Activated CD8-positive, alpha-beta memory T cell treated with anti-CD3 and anti-CD28 coated beads, Interleukin-2, amount 50 U/mL, for 48 hours (primary cell): ENCODE results near the gene RPL41.
"Not testable (repeated sequence)": the region's sequence is repeated elsewhere in the genome, so short reads cannot be mapped to it uniquely, and the experiment has no call there.

Experiments used
- DNase-seq: peaks from one replicate; pipeline ENCODE4 v3.0.0-alpha.2; 2020

RPL41 gene

DNA sequence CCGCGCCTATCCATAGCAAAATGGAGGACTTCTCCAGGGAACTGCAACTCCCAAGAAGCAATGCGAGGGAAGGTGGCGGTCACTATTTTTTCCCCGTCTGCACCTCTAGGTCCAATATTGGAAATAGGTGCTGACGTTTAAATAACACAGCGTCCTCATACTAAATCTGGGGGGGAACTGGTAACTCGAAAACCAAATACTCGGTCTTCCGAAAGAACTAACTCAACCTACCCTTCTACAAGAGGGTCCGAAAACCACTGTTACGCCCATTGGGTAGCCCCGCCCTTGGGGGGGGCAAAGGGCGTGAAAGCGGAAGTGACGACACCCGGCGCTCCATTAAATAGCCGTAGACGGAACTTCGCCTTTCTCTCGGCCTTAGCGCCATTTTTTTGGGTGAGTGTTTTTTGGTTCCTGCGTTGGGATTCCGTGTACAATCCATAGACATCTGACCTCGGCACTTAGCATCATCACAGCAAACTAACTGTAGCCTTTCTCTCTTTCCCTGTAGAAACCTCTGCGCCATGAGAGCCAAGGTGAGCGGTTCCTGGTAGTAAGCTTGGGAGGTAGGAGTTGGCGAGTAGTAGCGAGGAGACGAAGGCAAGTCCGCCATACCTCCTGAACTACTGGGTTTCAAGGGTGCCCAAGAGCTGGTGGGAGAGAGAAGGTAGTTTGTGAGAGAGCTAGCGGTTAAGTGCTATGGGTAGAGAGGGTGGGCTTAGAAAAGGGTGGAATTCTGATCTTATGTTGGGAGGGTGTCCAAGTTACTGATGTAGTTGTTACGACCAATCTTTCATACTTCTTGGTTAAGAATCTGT lies at the start of gene RPL41:
TSS of gene RPL41 (plus strand) at position 367 of the 815 bp plus-strand sequence.
- DNase-seq, result peak; percentile 97

DNA sequence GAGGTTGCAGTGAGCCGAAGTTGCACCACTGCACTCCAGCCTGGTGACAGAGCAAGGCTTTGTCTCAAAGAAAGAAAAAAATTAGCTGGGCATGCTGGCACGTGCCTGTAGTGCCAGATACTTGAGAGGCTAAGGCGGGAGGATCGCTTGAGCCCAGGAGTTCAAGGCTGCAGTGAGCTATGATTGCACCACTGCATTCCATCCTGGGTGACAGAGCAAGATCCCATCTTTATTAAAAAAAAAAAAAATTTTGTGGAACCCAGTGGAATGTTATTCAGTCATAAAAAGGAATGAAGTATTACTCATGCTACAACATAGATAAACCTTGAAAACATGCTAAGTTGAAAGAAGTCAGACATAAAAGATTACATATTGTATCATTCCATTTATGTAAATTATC lies 44.8 kb upstream of the RPL41 start:
- DNase-seq, result no peak

DNA sequence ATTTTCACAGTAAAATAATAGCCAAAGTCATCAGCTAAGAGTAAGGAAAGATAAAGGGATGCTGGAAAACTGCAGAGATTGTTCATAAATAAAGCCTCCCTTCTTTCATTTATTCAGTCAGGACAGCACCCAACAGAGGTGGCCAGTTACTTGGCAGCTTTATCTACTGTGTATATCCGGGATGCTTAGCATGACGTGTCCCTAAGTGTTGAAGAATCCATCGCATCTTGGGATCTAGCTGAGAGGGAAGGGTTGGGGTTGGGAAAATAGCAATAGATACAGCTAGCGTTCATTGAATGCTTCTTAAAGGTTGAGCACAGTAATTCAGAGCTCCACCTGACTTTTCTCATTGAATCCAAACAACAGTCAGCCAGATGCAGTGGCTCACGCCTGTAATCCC lies 42.0 kb upstream of the RPL41 start:
- no peak for DNase-seq

DNA sequence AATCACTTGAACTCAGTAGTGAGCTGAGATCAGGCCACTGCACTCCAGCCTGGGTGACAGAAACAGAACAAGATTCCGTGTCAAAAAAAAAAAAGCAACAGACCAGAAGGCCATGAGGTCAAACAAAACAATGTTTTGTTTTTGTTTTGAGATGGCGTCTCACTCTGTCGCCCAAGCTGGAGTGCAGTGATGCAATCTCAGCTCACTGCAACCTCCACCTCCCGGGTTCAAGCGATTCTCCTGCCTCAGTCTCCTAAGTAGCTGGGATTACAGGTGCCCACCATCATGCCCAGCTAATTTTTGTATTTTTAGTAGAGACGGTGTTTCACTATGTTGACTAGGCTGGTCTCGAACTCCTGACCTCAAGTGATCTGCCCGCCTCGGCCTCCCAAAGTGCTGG lies 38.5 kb upstream of the RPL41 start:
- DNase-seq, result not testable (repeated sequence)

DNA sequence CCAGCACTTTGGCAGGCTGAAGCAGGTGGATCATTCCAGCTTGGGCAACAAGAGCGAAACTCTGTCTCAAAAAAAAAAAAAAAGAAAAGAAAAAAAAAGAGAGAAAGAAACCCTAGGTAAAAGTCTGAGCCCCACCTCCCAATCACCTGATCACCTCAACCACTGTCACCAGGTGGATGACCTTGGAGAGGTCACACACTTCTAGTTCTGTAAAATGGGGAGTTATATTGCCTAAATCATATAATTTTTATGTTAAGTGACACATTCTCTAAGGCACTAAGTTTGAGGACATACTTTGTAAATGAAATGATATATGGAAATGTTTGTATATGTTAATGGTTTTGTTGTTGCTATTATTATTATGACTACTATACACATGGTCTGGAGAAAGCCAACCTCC lies 38.0 kb upstream of the RPL41 start:
- DNase-seq, result no peak

DNA sequence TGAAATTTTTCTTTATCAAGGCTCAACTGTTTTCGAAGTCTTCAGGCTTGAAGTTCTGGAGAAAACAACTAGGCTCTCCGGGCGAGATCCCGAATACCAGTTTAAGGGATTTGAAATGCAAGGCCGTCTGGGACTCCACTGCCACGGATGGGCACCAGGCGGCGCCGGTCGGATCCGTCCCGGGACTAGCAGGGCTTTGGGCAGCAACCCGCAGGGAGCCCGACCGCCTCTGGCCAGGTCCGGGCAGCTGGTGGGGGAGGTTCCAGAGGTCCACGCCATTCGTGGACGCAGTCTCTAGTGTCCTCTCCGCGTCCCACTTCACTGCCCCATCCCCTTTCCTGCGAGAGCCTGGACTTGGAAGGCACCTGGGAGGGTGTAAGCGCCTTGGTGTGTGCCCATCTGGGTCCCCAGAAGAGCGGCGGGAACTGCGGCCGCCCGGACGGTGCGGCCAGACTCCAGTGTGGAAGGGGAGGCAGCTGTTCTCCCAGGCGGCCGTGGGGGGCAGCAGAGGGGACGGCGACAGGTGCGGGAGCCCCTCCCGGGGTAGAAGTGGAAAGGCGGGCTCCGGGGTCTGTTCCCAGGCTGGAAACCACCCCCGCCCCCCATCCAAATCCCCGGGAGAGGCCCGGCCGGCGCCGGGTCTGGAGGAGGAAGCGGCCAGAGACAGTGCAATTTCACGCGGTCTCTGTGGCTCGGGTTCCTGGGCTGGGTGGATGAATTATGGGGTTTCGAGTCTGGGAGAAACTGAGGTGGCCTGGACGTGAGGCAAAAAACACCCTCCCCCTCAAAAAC lies 37.3 kb upstream of the RPL41 start:
- peak; percentile 78 for DNase-seq

DNA sequence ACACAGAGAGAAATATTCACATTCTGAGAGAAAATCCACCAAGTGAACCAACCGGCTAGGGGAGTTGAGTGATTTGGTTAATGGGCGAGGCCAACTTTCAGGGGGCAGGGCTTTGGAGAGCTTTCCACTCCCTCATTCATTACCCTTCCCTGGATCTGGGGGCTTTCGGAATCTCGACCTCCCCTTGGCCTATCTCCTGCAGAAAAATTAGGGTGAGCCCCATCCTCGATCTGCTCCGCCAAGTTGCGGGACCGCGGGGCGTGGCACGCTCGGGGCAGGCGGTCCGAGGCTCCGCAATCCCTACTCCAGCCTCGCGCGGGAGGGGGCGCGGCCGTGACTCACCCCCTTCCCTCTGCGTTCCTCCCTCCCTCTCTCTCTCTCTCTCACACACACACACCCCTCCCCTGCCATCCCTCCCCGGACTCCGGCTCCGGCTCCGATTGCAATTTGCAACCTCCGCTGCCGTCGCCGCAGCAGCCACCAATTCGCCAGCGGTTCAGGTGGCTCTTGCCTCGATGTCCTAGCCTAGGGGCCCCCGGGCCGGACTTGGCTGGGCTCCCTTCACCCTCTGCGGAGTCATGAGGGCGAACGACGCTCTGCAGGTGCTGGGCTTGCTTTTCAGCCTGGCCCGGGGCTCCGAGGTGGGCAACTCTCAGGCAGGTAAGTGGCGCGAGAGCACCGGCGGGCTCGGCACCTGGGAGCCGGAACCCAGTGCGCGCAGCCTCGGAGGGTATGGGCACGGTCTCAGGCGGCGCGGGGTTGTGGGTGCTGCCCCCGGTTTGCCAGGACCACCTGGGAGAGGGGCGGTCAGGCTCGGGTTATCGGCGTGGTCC lies 36.5 kb upstream of the RPL41 start, which contains the start of gene ERBB3:
TSS of gene ERBB3 (plus strand) at position 443 of the 833 bp plus-strand sequence. CDS start at position 579, 136 bp downstream.
- DNase-seq, result peak; percentile 79

DNA sequence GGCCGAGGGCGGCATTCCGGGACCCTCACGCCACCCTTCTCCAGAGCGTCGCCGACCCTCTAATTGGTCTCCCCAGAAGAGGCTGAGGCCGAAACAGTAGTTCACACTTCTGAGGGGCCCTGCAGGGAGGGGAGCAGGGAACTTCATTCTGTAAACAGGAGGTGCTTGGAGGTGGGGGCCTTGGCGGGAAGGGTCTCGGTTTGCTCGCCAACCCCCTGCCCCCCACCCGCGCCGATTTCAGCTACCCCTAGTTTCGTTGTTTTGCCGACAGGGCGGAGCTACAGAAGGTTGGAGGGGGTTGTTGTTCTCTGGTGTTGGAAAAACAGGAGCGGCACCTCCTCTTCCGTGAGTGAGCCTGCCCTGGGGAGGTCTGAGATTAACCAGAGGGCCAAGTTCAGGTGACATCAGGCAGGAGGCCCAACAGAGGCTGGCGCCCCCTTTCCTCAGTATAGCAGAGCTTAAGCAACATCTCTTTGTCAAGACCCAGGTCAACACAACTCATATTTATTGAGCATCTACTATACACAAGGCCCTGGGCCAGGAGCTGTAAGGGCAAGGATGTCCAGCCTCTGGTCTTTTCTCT lies 35.8 kb upstream of the RPL41 start:
- no peak for DNase-seq

DNA sequence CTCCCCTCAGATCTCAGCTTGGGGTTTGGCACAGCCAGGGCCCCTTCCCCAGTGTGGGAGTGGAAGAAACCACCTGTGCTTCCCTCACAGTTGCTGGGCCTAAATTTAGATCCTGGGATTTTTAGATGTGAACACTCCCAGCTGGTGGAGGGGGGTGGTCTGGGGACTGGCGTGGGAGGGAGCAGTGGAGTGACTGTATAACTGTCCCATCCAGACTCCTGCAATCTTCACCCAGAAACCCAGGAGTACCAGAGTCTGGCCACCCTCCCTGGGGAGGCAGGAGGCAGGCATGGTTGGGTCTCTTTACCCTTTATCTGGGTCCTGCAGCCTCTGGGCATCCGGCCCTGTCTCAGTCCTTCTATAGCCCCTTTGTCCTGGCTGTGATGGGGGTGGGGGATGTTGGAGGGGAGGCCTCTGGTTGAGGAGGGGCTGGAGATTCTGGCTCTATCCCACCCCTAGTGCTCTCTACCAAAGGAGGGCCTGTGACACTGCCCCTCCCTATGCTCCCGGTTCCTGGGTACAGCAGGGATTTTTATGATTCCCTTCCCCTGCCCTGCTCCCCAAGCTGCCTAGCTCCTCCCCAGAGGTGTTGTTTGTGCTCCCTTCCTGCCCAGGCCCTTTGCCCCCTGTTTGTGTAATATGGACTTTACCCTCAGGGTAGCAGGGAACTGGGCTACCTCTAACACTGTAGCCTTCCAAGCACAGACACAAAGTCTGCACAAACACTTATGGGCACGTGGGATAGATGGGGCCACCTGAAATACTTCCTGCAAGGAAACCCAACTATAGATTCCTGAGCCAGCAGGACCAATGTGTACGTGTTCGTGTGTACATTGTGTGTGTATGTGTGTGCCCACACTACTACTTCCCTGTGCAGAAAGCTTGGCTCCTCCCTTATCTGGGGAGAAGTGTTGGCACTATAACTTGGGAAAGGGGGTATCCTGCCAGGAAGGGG lies 34.8 kb upstream of the RPL41 start:
- DNase-seq, result no peak

DNA sequence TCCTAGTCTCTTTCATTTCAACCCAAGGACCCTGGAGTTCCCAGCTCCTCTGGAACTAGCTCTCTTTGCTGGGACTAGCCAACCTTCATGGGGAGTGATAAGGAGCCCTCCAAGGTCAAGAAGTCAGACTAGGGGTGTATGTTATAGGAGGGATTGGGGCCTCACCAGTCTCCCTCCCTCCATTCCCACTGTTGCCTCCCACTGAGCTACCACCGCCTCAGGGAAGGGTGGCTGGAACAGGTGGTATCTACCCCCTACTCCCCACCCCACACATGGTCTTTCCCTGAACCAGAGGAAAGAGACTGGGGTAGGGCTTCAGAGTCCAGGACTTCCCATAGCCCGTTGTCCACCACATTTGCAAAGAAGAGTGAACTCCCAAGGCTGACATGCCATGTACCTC lies 34.1 kb upstream of the RPL41 start:
- no peak for DNase-seq

DNA sequence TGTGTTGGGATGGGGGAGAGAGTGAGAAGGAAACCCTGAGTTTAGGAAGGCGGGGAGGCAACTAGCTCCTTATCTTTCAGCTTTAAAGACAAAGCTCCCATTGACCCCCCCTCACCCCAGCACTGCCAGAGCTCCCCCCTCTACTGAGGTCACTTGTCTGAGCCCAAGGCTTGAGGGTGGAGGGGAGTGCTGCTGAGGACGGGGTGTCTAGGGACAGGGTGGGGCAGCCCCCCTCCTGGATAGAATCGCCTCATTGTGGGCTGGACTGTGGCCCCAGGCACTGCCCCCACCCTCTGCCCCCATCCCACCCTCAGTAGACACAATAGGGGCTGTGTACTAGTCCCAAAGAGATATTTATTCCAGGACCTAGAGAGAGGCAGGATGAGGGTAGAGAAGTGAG lies 33.5 kb upstream of the RPL41 start:
- no peak for DNase-seq

DNA sequence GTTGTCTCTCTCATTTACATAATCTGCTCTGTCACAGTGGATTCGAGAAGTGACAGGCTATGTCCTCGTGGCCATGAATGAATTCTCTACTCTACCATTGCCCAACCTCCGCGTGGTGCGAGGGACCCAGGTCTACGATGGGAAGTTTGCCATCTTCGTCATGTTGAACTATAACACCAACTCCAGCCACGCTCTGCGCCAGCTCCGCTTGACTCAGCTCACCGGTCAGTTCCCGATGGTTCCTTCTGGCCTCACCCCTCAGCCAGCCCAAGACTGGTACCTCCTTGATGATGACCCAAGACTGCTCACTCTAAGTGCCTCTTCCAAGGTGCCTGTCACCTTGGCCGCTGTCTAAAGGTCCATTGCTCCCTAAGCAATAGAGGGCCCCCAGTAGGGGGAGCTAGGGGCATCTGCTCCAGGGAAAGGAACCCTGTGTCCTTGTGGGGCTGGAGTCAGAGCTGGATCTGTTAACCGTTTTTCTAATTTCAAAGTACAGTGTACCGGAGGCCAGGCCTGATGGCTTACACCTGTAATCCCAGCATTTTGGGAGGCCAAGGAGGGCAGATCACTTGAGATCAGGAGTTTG lies 31.4 kb upstream of the RPL41 start:
- DNase-seq, result no peak

DNA sequence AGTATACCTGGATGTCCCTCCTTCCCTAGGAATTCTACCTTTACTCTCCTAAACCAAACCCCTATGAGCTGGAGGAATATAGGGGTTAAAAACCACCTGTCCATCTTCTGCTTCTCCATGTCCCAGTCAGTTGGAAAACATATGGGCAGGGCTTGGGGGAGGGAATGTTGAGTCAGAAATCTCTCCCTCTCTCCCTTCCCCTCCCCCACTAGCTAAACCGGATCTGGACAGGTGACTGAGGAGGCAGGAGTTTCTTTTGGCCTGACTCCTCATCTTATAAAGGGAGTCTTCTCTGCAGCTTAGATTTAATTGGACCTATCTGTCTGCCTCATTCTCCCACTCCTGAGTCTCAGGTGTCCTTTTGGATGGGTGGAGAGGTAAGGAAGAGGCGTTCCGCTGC lies 30.3 kb upstream of the RPL41 start:
- DNase-seq, result no peak

DNA sequence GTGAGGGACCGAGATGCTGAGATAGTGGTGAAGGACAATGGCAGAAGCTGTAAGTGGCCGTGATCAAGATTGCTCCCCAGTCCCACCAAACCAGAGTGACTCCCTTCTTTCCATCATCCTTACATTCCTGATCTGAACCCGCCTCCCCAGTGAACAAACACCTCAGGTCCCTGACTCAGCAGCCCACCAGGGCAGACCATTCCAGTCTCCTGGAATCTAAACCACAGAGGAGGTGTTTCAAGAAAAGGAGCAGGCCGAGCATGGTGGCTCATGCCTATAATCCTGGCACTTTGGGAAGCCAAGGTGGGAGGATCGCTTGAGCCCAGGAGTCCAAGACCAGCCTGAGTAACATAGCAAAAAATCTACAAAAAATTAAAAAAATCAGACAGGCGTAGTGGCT lies 29.8 kb upstream of the RPL41 start:
- DNase-seq, result no peak

DNA sequence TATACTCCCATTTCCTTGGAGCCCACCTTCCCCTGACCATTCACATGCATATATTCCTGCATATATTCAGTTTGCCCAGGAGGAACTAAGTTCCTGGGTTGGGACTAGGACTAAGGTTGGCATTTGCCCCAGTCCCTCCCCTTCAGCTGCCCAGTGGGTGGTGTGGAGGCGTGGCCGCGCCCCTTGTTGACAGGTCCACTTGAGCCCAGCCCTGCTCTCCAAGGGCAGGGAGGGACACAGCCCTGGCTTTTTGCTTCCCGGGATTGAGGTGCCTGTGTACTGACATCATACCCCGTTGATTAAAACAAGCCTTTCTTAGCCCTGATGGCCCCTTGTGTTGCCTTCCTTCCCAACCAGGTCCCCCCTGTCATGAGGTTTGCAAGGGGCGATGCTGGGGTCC lies 29.2 kb upstream of the RPL41 start:
- no peak for DNase-seq

DNA sequence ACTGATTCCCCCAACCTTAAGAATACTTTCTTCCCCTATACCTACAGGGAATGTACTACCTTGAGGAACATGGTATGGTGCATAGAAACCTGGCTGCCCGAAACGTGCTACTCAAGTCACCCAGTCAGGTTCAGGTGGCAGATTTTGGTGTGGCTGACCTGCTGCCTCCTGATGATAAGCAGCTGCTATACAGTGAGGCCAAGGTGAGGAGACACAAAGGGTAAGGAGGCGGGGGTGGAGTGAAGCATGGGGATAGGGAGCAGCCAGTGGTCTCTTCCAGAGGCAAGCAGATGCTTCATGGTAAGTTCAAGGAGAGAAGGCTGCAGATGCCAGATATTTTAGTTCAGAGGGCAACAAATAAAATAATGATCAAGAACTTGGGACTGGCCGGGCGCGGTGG lies 18.7 kb upstream of the RPL41 start:
- DNase-seq, result no peak

DNA sequence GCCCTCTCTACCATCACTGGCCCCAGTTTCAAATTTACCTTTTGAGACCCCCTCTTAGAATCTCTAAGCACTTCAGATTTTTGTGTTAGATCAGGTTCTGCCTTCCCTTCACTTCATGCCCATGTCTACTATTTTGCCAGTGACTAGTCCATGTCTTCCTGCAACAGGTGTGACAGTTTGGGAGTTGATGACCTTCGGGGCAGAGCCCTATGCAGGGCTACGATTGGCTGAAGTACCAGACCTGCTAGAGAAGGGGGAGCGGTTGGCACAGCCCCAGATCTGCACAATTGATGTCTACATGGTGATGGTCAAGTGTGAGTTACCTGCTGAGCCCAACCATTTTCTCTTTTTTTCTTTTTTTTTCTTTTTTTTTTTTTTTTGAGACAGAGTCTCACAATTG lies 17.8 kb upstream of the RPL41 start:
- DNase-seq, result no peak

DNA sequence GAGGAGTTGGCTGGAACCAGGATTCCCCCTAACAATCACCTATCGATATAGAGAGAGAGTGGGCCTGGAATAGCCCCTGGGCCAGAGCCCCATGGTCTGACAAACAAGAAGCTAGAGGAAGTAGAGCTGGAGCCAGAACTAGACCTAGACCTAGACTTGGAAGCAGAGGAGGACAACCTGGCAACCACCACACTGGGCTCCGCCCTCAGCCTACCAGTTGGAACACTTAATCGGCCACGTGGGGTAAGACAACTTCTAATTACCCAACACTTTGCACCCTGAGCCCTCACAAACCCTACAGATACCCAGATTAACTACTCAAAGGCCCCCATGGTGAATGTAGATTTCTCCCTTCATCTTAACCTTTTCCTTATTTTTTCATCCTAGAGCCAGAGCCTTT lies 16.6 kb upstream of the RPL41 start:
- no peak for DNase-seq

DNA sequence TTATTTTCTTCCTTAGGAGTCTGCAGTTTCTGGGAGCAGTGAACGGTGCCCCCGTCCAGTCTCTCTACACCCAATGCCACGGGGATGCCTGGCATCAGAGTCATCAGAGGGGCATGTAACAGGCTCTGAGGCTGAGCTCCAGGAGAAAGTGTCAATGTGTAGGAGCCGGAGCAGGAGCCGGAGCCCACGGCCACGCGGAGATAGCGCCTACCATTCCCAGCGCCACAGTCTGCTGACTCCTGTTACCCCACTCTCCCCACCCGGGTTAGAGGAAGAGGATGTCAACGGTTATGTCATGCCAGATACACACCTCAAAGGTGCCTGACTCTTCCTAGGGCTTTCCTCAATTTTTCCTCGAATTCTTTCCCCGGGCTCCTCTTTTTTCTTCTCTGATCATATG lies 15.4 kb upstream of the RPL41 start:
- DNase-seq, result no peak

DNA sequence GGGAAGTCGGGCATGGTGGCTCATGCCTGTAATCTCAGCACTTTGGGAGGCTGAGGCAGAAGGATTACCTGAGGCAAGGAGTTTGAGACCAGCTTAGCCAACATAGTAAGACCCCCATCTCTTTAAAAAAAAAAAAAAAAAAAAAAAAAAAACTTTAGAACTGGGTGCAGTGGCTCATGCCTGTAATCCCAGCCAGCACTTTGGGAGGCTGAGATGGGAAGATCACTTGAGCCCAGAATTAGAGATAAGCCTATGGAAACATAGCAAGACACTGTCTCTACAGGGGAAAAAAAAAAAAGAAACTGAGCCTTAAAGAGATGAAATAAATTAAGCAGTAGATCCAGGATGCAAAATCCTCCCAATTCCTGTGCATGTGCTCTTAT lies 13.8 kb upstream of the RPL41 start:
- DNase-seq, result no peak

DNA sequence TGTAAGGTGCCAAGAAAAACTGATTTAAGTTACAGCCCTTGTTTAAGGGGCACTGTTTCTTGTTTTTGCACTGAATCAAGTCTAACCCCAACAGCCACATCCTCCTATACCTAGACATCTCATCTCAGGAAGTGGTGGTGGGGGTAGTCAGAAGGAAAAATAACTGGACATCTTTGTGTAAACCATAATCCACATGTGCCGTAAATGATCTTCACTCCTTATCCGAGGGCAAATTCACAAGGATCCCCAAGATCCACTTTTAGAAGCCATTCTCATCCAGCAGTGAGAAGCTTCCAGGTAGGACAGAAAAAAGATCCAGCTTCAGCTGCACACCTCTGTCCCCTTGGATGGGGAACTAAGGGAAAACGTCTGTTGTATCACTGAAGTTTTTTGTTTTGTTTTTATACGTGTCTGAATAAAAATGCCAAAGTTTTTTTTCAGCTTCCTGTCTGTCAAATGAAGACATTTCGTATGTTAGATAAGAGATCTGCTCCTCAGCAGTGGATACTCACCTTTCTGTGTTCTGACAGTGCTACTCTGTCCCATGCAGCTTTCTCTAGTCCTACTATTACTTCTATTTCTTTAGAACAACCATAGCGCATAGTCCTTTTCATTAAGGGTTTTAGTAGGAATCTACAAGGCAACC lies 13.2 kb upstream of the RPL41 start:
- DNase-seq, result no peak
